HG02623 (cell line): ENCODE results near the gene HIC2.
"Not testable (repeated sequence)": the region's sequence is repeated elsewhere in the genome, so short reads cannot be mapped to it uniquely, and the experiment has no call there.

Experiments used
- ATAC-seq: cut with Tn5 transposase; IDR thresholded peaks from one replicate; pipeline ENCODE4 v1.9.1; 2021; ENCODE audit warnings: moderate library complexity; ENCODE audit not compliant: unreplicated experiment

The HIC2 gene

GRCh38 chr22:21490556-21490955, 73.4 kb downstream of the HIC2 start:
- not testable (repeated sequence) for ATAC-seq

GRCh38 chr22:21492271-21492670, 75.1 kb downstream of the HIC2 start:
- not testable (repeated sequence) for ATAC-seq

GRCh38 chr22:21493789-21494782, 76.9 kb downstream of the HIC2 start:
- ATAC-seq, result not testable (repeated sequence)

GRCh38 chr22:21497984-21498383, 80.8 kb downstream of the HIC2 start:
- not testable (repeated sequence) for ATAC-seq

GRCh38 chr22:21498489-21498888, 81.3 kb downstream of the HIC2 start:
- not testable (repeated sequence) for ATAC-seq

GRCh38 chr22:21499623-21500506, 82.7 kb downstream of the HIC2 start:
- not testable (repeated sequence) for ATAC-seq
